Loucy (cell line): ENCODE data around the gene ASPRV1.

Experiments
- H2AFZ ChIP-seq: fragments of 200-600 bp; sonication (generic); 2 replicates; pipeline ENCODE4 v1.6.0; 2016; ENCODE audit warnings: antibody characterized with exemption, mild to moderate bottlenecking, low read length, moderate library complexity
- H3F3A ChIP-seq: fragments of 200-600 bp; 2 replicates; pipeline ENCODE4 v1.6.0; 2016; ENCODE audit warnings: antibody characterized with exemption, low read depth, mild to moderate bottlenecking
- H3K27me3 ChIP-seq: fragments of 200-600 bp; sonication (generic); 2 replicates; pipeline ENCODE4 v1.6.1; 2014; ENCODE audit warnings: low read length, mild to moderate bottlenecking; ENCODE audit not compliant: insufficient read depth, poor library complexity, severe bottlenecking
- H3K36me3 ChIP-seq: fragments of 200-600 bp; sonication (generic); 2 replicates; pipeline ENCODE4 v1.6.1; 2016; ENCODE audit warnings: low read length; ENCODE audit not compliant: insufficient read depth
- H3K4me1 ChIP-seq: fragments of 200-600 bp; sonication (generic); 2 replicates; pipeline ENCODE4 v1.5.1; 2014; ENCODE audit warnings: low read length, mild to moderate bottlenecking; ENCODE audit not compliant: insufficient read depth, poor library complexity, severe bottlenecking
- H3K4me2 ChIP-seq: fragments of 200-600 bp; sonication (generic); 2 replicates; pipeline ENCODE4 v1.6.0; 2014; ENCODE audit warnings: antibody characterized with exemption, low read length, low read depth, mild to moderate bottlenecking; ENCODE audit not compliant: poor library complexity, severe bottlenecking
- H3K4me3 ChIP-seq: fragments of 200-600 bp; sonication (generic); 2 replicates; pipeline ENCODE4 v1.5.1; 2014; ENCODE audit warnings: low read length, mild to moderate bottlenecking, mixed read lengths; ENCODE audit not compliant: poor library complexity, severe bottlenecking
- H3K79me2 ChIP-seq: fragments of 200-600 bp; sonication (generic); 2 replicates; pipeline ENCODE4 v1.6.1; 2014; ENCODE audit warnings: low read length; ENCODE audit not compliant: insufficient read depth
- H3K9ac ChIP-seq: fragments of 200-600 bp; sonication (generic); 2 replicates; pipeline ENCODE4 v1.6.0; 2014; ENCODE audit warnings: mild to moderate bottlenecking, low read depth, low read length, moderate library complexity; ENCODE audit not compliant: poor library complexity, severe bottlenecking
- H3K9me2 ChIP-seq: fragments of 200-600 bp; sonication (generic); replicated peaks from 2 replicates; pipeline ENCODE4 v1.6.1; 2016; ENCODE audit warnings: low read depth, low read length, mixed read lengths
- H3K9me3 ChIP-seq: fragments of 200-600 bp; sonication (generic); 2 replicates; pipeline ENCODE4 v1.6.1; 2014; ENCODE audit warnings: mild to moderate bottlenecking, antibody characterized with exemption, low read length, low read depth; ENCODE audit not compliant: insufficient read depth
- H4K20me1 ChIP-seq: fragments of 200-600 bp; sonication (generic); 2 replicates; pipeline ENCODE4 v1.6.0; 2014; ENCODE audit warnings: antibody characterized with exemption, low read length, mild to moderate bottlenecking; ENCODE audit not compliant: insufficient read depth, poor library complexity, severe bottlenecking
- EZH2phosphoT487 ChIP-seq: fragments of 200-600 bp; IDR thresholded peaks from 2 replicates; pipeline ENCODE4 v1.6.1; 2018; ENCODE audit warnings: antibody characterized with exemption, mild to moderate bottlenecking, moderate library complexity, borderline replicate concordance
- TF ChIP-seq, protein P1 (sequence below): fragments of 200-600 bp; sonication (generic); conservative IDR thresholded peaks from 2 replicates; pipeline ENCODE4 v1.5.1; 2014; ENCODE audit warnings: mild to moderate bottlenecking, antibody characterized with exemption, low read length

ASPRV1 gene

GRCh38 chr2:69973335-69973735, 11.9 kb upstream of the ASPRV1 start:
- Histone ChIP-seq H3K9ac (no peak overlapping the region), H3K36me3 (no peaks in the 10 kb centered on the region), H3K9me3 (no peaks in the 10 kb centered on the region), H3K4me2 (no peak overlapping the region), H3F3A (no peaks in the 10 kb centered on the region), H3K9me2 (no peaks in the 10 kb centered on the region), H3K79me2 (no peaks in the 10 kb centered on the region), H3K4me1 (peaks cover 27% of the 10 kb centered on the region), H3K4me3 (no peak overlapping the region), H2AFZ (no peak overlapping the region), H4K20me1 (no peaks in the 10 kb centered on the region), H3K27me3 (no peaks in the 10 kb centered on the region)
- TF ChIP-seq, protein P1, sequence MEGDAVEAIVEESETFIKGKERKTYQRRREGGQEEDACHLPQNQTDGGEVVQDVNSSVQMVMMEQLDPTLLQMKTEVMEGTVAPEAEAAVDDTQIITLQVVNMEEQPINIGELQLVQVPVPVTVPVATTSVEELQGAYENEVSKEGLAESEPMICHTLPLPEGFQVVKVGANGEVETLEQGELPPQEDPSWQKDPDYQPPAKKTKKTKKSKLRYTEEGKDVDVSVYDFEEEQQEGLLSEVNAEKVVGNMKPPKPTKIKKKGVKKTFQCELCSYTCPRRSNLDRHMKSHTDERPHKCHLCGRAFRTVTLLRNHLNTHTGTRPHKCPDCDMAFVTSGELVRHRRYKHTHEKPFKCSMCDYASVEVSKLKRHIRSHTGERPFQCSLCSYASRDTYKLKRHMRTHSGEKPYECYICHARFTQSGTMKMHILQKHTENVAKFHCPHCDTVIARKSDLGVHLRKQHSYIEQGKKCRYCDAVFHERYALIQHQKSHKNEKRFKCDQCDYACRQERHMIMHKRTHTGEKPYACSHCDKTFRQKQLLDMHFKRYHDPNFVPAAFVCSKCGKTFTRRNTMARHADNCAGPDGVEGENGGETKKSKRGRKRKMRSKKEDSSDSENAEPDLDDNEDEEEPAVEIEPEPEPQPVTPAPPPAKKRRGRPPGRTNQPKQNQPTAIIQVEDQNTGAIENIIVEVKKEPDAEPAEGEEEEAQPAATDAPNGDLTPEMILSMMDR, result no peak
- TF ChIP-seq EZH2phosphoT487, result no peak

DNA sequence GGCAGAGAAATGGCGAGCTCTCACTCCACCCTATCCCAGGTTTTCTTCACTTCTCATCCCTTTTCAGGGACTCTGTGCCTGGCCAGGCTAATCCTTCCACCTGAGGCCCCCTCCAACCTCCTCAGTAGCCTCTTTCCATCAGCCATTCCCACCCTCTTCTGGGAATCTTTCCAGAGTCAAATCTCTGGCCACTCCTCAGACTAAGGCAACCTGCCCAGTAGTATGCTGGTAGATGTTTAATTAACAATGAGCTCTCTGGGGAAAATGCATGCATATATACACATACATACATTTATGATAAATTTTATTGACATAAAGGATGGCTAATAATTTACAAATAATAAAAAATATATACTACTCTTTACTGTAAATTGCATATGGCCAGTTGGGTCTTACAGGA, 11.4 kb upstream of the ASPRV1 start:
- H3K4me3 ChIP-seq, result no peak overlapping the region
- H3K4me2 ChIP-seq, result no peak overlapping the region
- H3K9ac ChIP-seq, result no peak overlapping the region
- no peak overlapping the region for H2AFZ ChIP-seq
- H3K9me2 ChIP-seq, result no peaks in the 10 kb centered on the region
- no peaks in the 10 kb centered on the region for H3K36me3 ChIP-seq
- no peaks in the 10 kb centered on the region for H3F3A ChIP-seq
- H3K4me1 ChIP-seq, result peaks cover 22% of the 10 kb centered on the region
- H3K27me3 ChIP-seq, result no peaks in the 10 kb centered on the region
- H3K9me3 ChIP-seq, result no peaks in the 10 kb centered on the region
- no peaks in the 10 kb centered on the region for H4K20me1 ChIP-seq
- TF ChIP-seq EZH2phosphoT487, result no peak
- TF ChIP-seq, protein P1, result no peak
- no peaks in the 10 kb centered on the region for H3K79me2 ChIP-seq

GRCh38 chr2:69969991-69970390, 8.6 kb upstream of the ASPRV1 start:
- H3K4me1 ChIP-seq, result peaks cover 2% of the 10 kb centered on the region
- H4K20me1 ChIP-seq, result no peaks in the 10 kb centered on the region
- no peaks in the 10 kb centered on the region for H3K27me3 ChIP-seq
- H3K9me3 ChIP-seq, result no peaks in the 10 kb centered on the region
- no peaks in the 10 kb centered on the region for H3F3A ChIP-seq
- H3K4me3 ChIP-seq, result no peak overlapping the region
- TF ChIP-seq, protein P1, result no peak
- no peak for TF ChIP-seq EZH2phosphoT487
- H3K9me2 ChIP-seq, result no peaks in the 10 kb centered on the region
- H2AFZ ChIP-seq, result no peak overlapping the region
- H3K79me2 ChIP-seq, result no peaks in the 10 kb centered on the region
- no peak overlapping the region for H3K4me2 ChIP-seq
- H3K36me3 ChIP-seq, result no peaks in the 10 kb centered on the region
- H3K9ac ChIP-seq, result no peak overlapping the region
